Measurements from ENCODE around the gene TESK2. TPM values are rescaled to one million over a fixed set of nuclear protein-coding genes. Genes with fewer than 3 reads are reported as not detected.

Gene TESK2
- total RNA-seq, 3 donors from 2014 or later (not counting 1 experiment from before 2014, with no cell fraction given), result 5.1 to 7.4 (median 6.0) TPM

DNA sequence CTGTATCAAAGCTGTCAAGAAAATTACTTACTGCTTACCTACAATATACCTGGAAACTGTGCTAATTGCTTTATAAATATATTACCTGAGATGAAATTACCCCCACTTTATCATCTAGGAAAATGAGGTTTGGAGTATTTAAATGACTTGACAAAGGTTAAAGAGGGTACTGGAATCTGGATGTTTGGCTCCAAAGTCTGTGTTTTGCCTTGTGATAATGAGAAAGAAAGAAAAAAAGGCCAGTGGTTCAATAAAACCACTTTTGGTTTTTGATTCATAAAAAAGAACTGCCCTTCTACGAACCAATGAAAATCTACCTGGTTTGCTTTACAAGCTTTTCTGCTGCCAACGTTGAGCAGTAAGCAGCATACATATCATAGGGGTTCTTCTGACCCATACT lies 89.4 kb downstream of the TESK2 start:
- intact Hi-C loops (cut with micrococcal nuclease), result no loop called here
- Histone ChIP-seq H3K36me3 (ENCODE audit: control insufficient read depth, insufficient read depth, low read length) (no peaks in the 10 kb centered on the region), H3K4me1 (ENCODE audit: control insufficient read depth, insufficient read depth, low read length) (no peaks in the 10 kb centered on the region), H3K4me3 (ENCODE audit: low read length) (no peak overlapping the region), H3K27ac (ENCODE audit: low read length) (no peak overlapping the region), H3K9me3 (ENCODE audit: control insufficient read depth, insufficient read depth, low read length) (no peaks in the 10 kb centered on the region), H3K27me3 (ENCODE audit: control insufficient read depth, insufficient read depth, low read length) (no peaks in the 10 kb centered on the region)
- TF ChIP-seq CTCF (IDR thresholded peaks at IDR 0.05), result no peak
- no peaks in the 10 kb centered on the region for H3K9me3 Mint-ChIP-seq
- H3K27me3 Mint-ChIP-seq (ENCODE audit: low read depth in 2 of 2), result no peaks in the 10 kb centered on the region
- no peak for DNase-seq
- H3K4me1 Mint-ChIP-seq, result no peaks in the 10 kb centered on the region
- ATAC-seq, result no peak
- H3K36me3 Mint-ChIP-seq, result no peaks in the 10 kb centered on the region
- H3K4me3 Mint-ChIP-seq, result no peak overlapping the region
- no peak overlapping the region for H3K27ac Mint-ChIP-seq
- WGBS (ENCODE audit: insufficient coverage), result 72% methylated on average over 2 of the region's 2 CpGs

- 100% methylated on average over 2 of the region's 3 CpGs for WGBS (ENCODE audit: insufficient coverage)
- no peaks in the 10 kb centered on the region for H3K36me3 ChIP-seq (ENCODE audit: control insufficient read depth, insufficient read depth, low read length)
- H3K27ac ChIP-seq (ENCODE audit: low read length), result no peak overlapping the region
- TF ChIP-seq CTCF (IDR thresholded peaks at IDR 0.05), result no peak
- Mint-ChIP-seq H3K9me3 (no peaks in the 10 kb centered on the region), H3K4me3 (no peak overlapping the region), H3K27me3 (ENCODE audit: low read depth in 2 of 2) (no peaks in the 10 kb centered on the region), H3K4me1 (peaks cover 7 to 8% of the 10 kb centered on the region in 2 donors), H3K36me3 (no peaks in the 10 kb centered on the region), H3K27ac (no peak overlapping the region)
- no peaks in the 10 kb centered on the region for H3K4me1 ChIP-seq (ENCODE audit: control insufficient read depth, insufficient read depth, low read length)
- no peaks in the 10 kb centered on the region for H3K27me3 ChIP-seq (ENCODE audit: control insufficient read depth, insufficient read depth, low read length)
- intact Hi-C loops (cut with micrococcal nuclease), result no loop called here
- ATAC-seq (no peak), DNase-seq (no peak)
- H3K4me3 ChIP-seq (ENCODE audit: low read length), result no peak overlapping the region
- no peaks in the 10 kb centered on the region for H3K9me3 ChIP-seq (ENCODE audit: control insufficient read depth, insufficient read depth, low read length)
Measured at GRCh38 chr1:45400049-45400448, 90.9 kb downstream of the TESK2 start.

GRCh38 chr1:45397285-45397684 lies 93.7 kb downstream of the TESK2 start:
- no peak overlapping the region for H3K27ac ChIP-seq (ENCODE audit: low read length)
- H3K27me3 ChIP-seq (ENCODE audit: control insufficient read depth, insufficient read depth, low read length), result no peaks in the 10 kb centered on the region
- no peaks in the 10 kb centered on the region for H3K36me3 Mint-ChIP-seq
- intact Hi-C loops (cut with micrococcal nuclease), result no loop called here
- H3K27ac Mint-ChIP-seq, result no peak overlapping the region
- DNase-seq, result no peak
- no peak for ATAC-seq
- 97% methylated on average over 3 of the region's 4 CpGs for WGBS (ENCODE audit: insufficient coverage)
- no peaks in the 10 kb centered on the region for H3K36me3 ChIP-seq (ENCODE audit: control insufficient read depth, insufficient read depth, low read length)
- H3K4me1 Mint-ChIP-seq, result peaks cover 10 to 17% of the 10 kb centered on the region in 2 donors
- H3K9me3 Mint-ChIP-seq, result no peaks in the 10 kb centered on the region
- no peak overlapping the region for H3K4me3 Mint-ChIP-seq
- no peak overlapping the region for H3K4me3 ChIP-seq (ENCODE audit: low read length)
- peaks cover 10% of the 10 kb centered on the region for H3K4me1 ChIP-seq (ENCODE audit: control insufficient read depth, insufficient read depth, low read length)
- H3K9me3 ChIP-seq (ENCODE audit: control insufficient read depth, insufficient read depth, low read length), result no peaks in the 10 kb centered on the region
- H3K27me3 Mint-ChIP-seq (ENCODE audit: low read depth in 2 of 2), result no peaks in the 10 kb centered on the region
- TF ChIP-seq CTCF (IDR thresholded peaks at IDR 0.05), result no peak

DNA sequence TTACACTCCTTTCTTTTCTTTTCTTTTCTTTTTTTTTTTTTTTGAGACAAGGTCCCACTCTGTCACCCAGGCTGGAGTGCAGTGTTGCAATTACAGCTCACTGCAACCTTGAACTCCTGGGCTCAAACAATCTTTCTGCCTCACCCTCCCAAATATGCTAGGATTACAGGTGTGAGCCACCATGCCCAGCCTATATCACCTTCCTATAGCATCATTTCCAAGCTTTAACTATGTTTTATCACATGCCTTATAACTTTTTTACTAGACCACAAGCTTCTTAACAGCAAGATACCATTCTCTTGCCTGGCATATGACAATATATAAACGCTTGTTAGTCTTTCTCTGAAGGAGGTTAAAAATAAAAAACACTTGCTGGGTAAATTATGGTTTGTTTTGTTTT lies 95.4 kb downstream of the TESK2 start:
- no peak overlapping the region for H3K4me3 ChIP-seq (ENCODE audit: low read length)
- Mint-ChIP-seq H3K4me1 (peaks cover 10 to 17% of the 10 kb centered on the region in 2 donors), H3K4me3 (peak overlapping the region; percentile 4), H3K9me3 (no peaks in the 10 kb centered on the region), H3K36me3 (no peaks in the 10 kb centered on the region), H3K27ac (peak overlapping the region in 1 of 2 donors; percentile 25), H3K27me3 (ENCODE audit: low read depth in 2 of 2) (no peaks in the 10 kb centered on the region)
- intact Hi-C loops (cut with micrococcal nuclease), result no loop called here
- DNase-seq, result no peak
- 100% methylated on average over 1 of the region's 1 CpG for whole genome bisulfite sequencing (ENCODE audit: insufficient coverage)
- TF ChIP-seq CTCF (IDR thresholded peaks at IDR 0.05), result no peak
- peaks cover 10% of the 10 kb centered on the region for H3K4me1 ChIP-seq (ENCODE audit: control insufficient read depth, insufficient read depth, low read length)
- H3K27me3 ChIP-seq (ENCODE audit: control insufficient read depth, insufficient read depth, low read length), result no peaks in the 10 kb centered on the region
- no peak for ATAC-seq
- H3K9me3 ChIP-seq (ENCODE audit: control insufficient read depth, insufficient read depth, low read length), result no peaks in the 10 kb centered on the region
- no peak overlapping the region for H3K27ac ChIP-seq (ENCODE audit: low read length)
- no peaks in the 10 kb centered on the region for H3K36me3 ChIP-seq (ENCODE audit: control insufficient read depth, insufficient read depth, low read length)
